Measurements from ENCODE around the gene HDAC4.

DNA sequence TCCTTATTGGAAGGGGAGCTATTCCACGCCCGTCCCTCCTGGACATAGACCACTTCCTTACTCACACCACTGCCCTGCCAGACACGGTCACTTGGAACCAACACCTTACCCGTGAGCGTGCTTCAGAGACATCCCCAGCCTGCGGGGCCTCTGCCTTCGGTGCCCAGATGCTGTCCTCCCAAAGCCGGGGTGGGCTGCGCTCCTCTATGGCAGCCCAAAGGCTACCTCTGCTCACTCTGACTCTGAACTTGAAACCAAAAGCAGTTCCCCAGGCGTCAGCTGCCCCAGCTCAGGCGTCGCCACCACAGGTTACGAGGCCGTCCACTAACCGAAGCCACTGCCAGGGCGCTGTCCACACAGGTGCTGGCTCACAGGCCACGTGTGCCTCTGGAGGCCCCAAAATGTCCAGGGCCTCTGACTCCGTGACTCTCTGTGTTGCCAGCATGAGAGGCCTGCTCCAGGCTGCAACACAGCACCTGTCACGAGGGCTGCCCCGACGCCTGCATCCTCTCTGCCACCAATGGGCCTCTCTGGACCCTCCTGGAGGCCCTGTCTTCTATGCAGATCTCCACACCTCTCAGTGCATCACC lies 23.8 kb downstream of the HDAC4 start:
- TF ChIP-seq GATA2 (IDR thresholded peaks at IDR 0.05; ENCODE audit: low read depth, low read length) (no peak), GATA3 (IDR thresholded peaks at IDR 0.05; ENCODE audit: low read depth, low read length) (no peak)

All from SH-SY5Y (cell line).